ENCODE data around the gene SUSD6. TPM values are rescaled to one million over a fixed set of nuclear protein-coding genes. Genes with fewer than 3 reads are reported as not detected.
"Not testable (repeated sequence)": the region's sequence is repeated elsewhere in the genome, so short reads cannot be mapped to it uniquely, and the experiment has no call there.

SUSD6 gene
- total RNA-seq, 1 donor from 2014 or later: 49.0 TPM

DNA sequence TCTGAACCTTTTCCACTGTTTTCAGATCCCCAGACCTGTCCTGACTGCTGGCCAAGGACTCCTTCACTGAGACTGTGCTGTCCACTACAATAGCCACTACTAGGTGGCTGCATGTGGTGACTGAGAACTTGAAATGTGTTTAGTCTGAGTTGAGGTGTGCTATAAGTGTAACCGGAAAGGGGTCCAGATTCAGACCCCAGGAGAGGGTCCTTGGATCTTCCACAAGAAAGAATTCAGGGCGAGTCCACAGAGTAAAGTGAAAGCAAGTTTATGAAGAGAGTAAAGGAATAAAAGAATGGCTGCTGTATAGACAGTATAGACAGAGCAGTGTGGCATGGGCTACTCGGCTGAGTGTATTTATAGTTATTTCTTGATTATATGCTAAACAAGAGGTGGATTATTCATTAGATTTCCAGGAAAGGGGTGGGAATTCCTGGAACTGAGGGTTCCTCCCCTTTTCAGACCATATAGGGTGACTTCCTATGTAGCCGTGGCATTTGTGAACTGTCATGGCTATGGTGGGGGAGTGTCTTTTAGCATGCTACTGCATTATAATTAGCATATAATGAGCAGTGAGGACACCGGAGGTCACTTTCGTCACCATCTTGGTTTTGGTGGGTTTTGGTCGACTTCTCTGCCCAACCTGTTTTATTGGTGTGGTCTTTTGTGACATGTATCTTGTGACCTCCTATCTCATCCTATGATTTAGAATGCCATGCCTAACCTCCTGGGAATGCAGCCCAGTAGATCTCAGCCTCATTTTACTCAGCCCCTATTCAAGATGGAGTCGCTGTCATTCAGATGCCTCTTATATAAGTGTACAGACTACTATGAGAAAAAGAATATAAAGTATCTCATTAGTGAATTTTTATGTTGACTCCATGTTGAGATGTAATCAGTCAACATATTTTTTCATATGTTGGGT, 85.5 kb downstream of the SUSD6 start:
- DNase-seq (ENCODE audit: low read depth): no peak
- TF ChIP-seq, protein P1, sequence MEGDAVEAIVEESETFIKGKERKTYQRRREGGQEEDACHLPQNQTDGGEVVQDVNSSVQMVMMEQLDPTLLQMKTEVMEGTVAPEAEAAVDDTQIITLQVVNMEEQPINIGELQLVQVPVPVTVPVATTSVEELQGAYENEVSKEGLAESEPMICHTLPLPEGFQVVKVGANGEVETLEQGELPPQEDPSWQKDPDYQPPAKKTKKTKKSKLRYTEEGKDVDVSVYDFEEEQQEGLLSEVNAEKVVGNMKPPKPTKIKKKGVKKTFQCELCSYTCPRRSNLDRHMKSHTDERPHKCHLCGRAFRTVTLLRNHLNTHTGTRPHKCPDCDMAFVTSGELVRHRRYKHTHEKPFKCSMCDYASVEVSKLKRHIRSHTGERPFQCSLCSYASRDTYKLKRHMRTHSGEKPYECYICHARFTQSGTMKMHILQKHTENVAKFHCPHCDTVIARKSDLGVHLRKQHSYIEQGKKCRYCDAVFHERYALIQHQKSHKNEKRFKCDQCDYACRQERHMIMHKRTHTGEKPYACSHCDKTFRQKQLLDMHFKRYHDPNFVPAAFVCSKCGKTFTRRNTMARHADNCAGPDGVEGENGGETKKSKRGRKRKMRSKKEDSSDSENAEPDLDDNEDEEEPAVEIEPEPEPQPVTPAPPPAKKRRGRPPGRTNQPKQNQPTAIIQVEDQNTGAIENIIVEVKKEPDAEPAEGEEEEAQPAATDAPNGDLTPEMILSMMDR (IDR thresholded peaks at IDR 0.05; ENCODE audit: insufficient read depth, low read length, poor library complexity, severe bottlenecking): no peak
- no peaks in the 10 kb centered on the region for H3K27me3 ChIP-seq (ENCODE audit: control insufficient read depth, insufficient read depth, low read length)
- H3K36me3 ChIP-seq (ENCODE audit: control insufficient read depth, insufficient read depth, low read length): no peaks in the 10 kb centered on the region
- no peak overlapping the region for H3K4me3 ChIP-seq (ENCODE audit: low read depth, low read length)

- no peak for DNase-seq (ENCODE audit: low read depth)
- Histone ChIP-seq H3K36me3 (ENCODE audit: control insufficient read depth, insufficient read depth, low read length) (no peaks in the 10 kb centered on the region), H3K4me3 (ENCODE audit: low read depth, low read length) (no peak overlapping the region), H3K27me3 (ENCODE audit: control insufficient read depth, insufficient read depth, low read length) (no peaks in the 10 kb centered on the region)
- TF ChIP-seq, protein P1 (IDR thresholded peaks at IDR 0.05; ENCODE audit: insufficient read depth, low read length, poor library complexity, severe bottlenecking): no peak
Observed at GRCh38 chr14:69698572-69698971, 87.2 kb downstream of the SUSD6 start.

GRCh38 chr14:69699243-69699642, 87.8 kb downstream of the SUSD6 start:
- DNase-seq (ENCODE audit: low read depth); H3K4me3 ChIP-seq (ENCODE audit: low read depth, low read length); H3K27me3 ChIP-seq (ENCODE audit: control insufficient read depth, insufficient read depth, low read length); H3K36me3 ChIP-seq (ENCODE audit: control insufficient read depth, insufficient read depth, low read length): not testable (repeated sequence)

- Histone ChIP-seq H3K27me3 (ENCODE audit: control insufficient read depth, insufficient read depth, low read length) (no peaks in the 10 kb centered on the region), H3K36me3 (ENCODE audit: control insufficient read depth, insufficient read depth, low read length) (no peaks in the 10 kb centered on the region), H3K4me3 (ENCODE audit: low read depth, low read length) (no peak overlapping the region)
- no peak for DNase-seq (ENCODE audit: low read depth)
- TF ChIP-seq, protein P1 (IDR thresholded peaks at IDR 0.05; ENCODE audit: insufficient read depth, low read length, poor library complexity, severe bottlenecking): no peak
Observed at GRCh38 chr14:69699748-69700303, 88.4 kb downstream of the SUSD6 start.

DNA sequence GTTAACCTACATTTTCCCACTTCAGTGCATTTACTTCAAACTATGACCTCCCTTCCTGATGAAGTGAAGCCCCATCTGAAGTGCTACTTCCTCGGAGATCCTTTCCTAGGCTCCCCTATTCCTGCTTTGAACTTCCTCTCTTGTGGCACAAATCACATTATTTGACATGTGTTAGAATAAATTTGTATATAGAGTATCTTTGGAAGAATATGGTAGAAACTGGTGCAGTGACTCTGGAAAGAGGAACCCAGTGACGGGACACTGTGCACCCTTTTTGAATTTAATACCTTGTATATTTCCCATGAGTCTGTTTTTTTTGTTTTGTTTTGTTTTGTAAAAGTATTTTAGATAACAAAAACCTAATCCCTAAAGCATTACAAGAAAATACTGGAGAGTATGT, 89.2 kb downstream of the SUSD6 start:
- no peak for DNase-seq (ENCODE audit: low read depth)

GRCh38 chr14:69701291-69701690, 89.9 kb downstream of the SUSD6 start:
- DNase-seq (ENCODE audit: low read depth): no peak
- Histone ChIP-seq H3K27me3 (ENCODE audit: control insufficient read depth, insufficient read depth, low read length) (no peaks in the 10 kb centered on the region), H3K4me3 (ENCODE audit: low read depth, low read length) (no peak overlapping the region), H3K36me3 (ENCODE audit: control insufficient read depth, insufficient read depth, low read length) (no peaks in the 10 kb centered on the region)
- TF ChIP-seq, protein P1 (IDR thresholded peaks at IDR 0.05; ENCODE audit: insufficient read depth, low read length, poor library complexity, severe bottlenecking): no peak

More for the DNA sequence above, 89.2 kb downstream of the SUSD6 start:
- Histone ChIP-seq H3K4me3 (ENCODE audit: low read depth, low read length) (no peak overlapping the region), H3K36me3 (ENCODE audit: control insufficient read depth, insufficient read depth, low read length) (no peaks in the 10 kb centered on the region), H3K27me3 (ENCODE audit: control insufficient read depth, insufficient read depth, low read length) (no peaks in the 10 kb centered on the region)
- TF ChIP-seq, protein P1 (IDR thresholded peaks at IDR 0.05; ENCODE audit: insufficient read depth, low read length, poor library complexity, severe bottlenecking): no peak
